Kidney (tissue), 14 donors: ENCODE results near the gene LONP2. TPM values are rescaled to one million over a fixed set of nuclear protein-coding genes. Genes with fewer than 3 reads are reported as not detected.

ENCODE experiments used
- DNase-seq, 5 donors: peaks; one replicate each; pipeline ENCODE4 v3.0.0-alpha.2; 2013 to 2020
- FAIRE-seq: peaks from 2 replicates; lab custom pipeline; 2012; peaks lifted over from hg19 to GRCh38; lab: Jason Lieb, UNC
- H3K27ac ChIP-seq, 2 donors: one replicate each; pipeline ENCODE4 v1.7.0; 2013; ENCODE audit warnings: low read depth in 2 of 2, low read length in 2 of 2, inconsistent platforms in 1 of 2
- H3K27me3 ChIP-seq: one replicate; pipeline ENCODE4 v1.7.1; 2013; ENCODE audit warnings: low read length, inconsistent platforms; ENCODE audit not compliant: control insufficient read depth, insufficient read depth
- H3K36me3 ChIP-seq, 3 donors: one replicate each; pipeline versions ENCODE4 v1.7.0 to v1.7.1; 2013; ENCODE audit warnings: low read length in 3 of 3, control low read depth in 1 of 3, inconsistent platforms in 1 of 3; ENCODE audit not compliant: insufficient read depth in 3 of 3, control insufficient read depth in 2 of 3
- H3K4me1 ChIP-seq, 3 donors: one replicate each; pipeline versions ENCODE4 v1.7.0 to v1.7.1; 2013; ENCODE audit warnings: low read length in 3 of 3, inconsistent platforms in 1 of 3, low read depth in 1 of 3; ENCODE audit not compliant: control insufficient read depth in 2 of 3, insufficient read depth in 2 of 3
- H3K4me3 ChIP-seq, 3 donors: one replicate each; pipeline versions ENCODE4 v1.7.0 to v1.8.1; 2013; ENCODE audit warnings: low read length in 3 of 3, control low read depth in 1 of 3, inconsistent platforms in 1 of 3
- H3K9ac ChIP-seq, 3 donors: one replicate each; pipeline versions ENCODE4 v1.7.0 to v1.7.1; 2013; ENCODE audit warnings: low read length in 3 of 3, control low read depth in 1 of 3, inconsistent platforms in 1 of 3
- H3K9me3 ChIP-seq, 3 donors: one replicate each; pipeline versions ENCODE4 v1.7.0 to v1.7.1; 2013; ENCODE audit warnings: low read length in 3 of 3, control low read depth in 1 of 3, inconsistent platforms in 1 of 3; ENCODE audit not compliant: control insufficient read depth in 2 of 3, insufficient read depth in 1 of 3
- CTCF ChIP-seq: IDR thresholded peaks from 3 replicates; pipeline ENCODE4 v1.5.1; 2012; ENCODE audit warnings: mild to moderate bottlenecking, moderate library complexity, borderline replicate concordance; ENCODE audit not compliant: insufficient read depth; ENCODE audit errors: extremely low read depth
- intact Hi-C: fragments of 100-400 bp; cut with DNase I; formaldehyde crosslinking; loops from one replicate; pipeline ENCODE4 v1.11.1; 2022
- polyA plus RNA-seq: library from polyadenylated mRNA; stranded (reverse); fragments of 350-450 nt; fragmentation: Illumina TruSeq; extraction: RNeasy Lipid Tissue Mini Kit (QIAGEN cat#74804); gene quantifications from one replicate; pipeline ENCODE4 v1.2.3, GENCODE V29; 2014; ENCODE audit warnings: low read depth, low replicate concordance; ENCODE audit not compliant: insufficient read depth
- total RNA-seq: library from RNA; stranded (reverse); fragmentation: NEBNext Ultra II Directional; extraction: Animal tissue kit (Norgen Biotek cat#: 25700); gene quantifications from one replicate; pipeline ENCODE4 v1.2.1, GENCODE V29; 2021
- donor health status: control.
- donor health status: control.
- donor health status: control.
- donor health status: control.
- donor health status: control.
- donor health status: DM: yes; HTN: yes; CAD: no.
- donor health status: Normal renal cell carcinoma (clear cell type).

Gene LONP2
- total and polyA plus RNA-seq, 2 donors from 2014 or later: 24.8 to 77.1 TPM

DNA sequence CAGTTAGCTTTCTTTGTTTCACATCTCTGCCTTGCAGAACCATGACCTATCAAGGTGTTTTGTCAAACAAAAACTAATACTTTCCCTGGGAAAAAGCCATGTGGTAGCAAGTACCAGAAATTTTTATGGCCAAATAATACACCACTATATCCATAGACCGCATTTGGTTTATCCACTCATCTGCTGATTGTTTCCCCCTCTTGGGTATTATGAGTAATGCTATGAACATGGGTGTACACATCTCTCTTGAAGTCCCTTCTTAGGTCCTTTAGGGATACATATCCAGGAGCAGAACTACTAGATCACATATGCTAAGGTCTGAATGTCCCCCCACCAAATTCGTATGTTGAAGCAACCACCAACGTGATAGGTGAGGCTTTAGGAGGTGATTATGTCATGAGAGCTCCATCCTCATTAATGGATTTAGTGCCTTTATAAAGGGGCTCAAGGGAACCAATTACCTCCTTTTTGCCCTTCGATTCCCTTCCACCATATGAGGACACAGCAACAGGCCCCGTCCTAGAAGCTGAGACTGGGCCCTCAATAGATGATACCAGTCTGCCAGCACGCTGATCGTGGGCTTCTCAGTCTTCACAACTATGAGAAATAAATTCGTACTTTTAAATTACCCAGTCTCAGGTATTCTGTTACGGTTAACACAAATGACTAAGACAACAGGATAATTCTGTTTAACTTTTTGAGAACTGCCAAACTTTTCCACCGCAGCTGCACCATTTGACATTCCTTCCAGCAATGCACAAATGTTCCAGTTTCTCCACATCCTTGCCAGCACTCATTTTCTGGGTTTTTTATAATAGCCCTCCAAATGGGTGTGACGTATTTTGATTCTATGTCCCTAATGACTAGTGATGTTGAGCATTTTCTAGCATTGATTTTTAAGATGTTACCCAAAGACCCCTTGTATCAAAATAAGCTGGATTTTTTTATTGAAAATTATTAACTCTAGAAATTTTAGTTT, 111.1 kb downstream of the LONP2 start:
- intact Hi-C loops: loop anchor here (10.0 kb wide), 1 partner anchor 270 kb away; no protein-coding TSS in a partner anchor
- TF ChIP-seq CTCF: no peak
- FAIRE-seq: no peak
- Histone ChIP-seq H3K4me3 (no peak overlapping the region), H3K4me1 (peaks cover 0 to 6% (median 2%) of the 10 kb centered on the region in 3 donors), H3K27me3 (no peaks in the 10 kb centered on the region), H3K9me3 (no peaks in the 10 kb centered on the region), H3K27ac (no peak overlapping the region), H3K9ac (no peak overlapping the region), H3K36me3 (peaks cover 4 to 26% (median 5%) of the 10 kb centered on the region in 3 donors)
- DNase-seq: no peak

DNA sequence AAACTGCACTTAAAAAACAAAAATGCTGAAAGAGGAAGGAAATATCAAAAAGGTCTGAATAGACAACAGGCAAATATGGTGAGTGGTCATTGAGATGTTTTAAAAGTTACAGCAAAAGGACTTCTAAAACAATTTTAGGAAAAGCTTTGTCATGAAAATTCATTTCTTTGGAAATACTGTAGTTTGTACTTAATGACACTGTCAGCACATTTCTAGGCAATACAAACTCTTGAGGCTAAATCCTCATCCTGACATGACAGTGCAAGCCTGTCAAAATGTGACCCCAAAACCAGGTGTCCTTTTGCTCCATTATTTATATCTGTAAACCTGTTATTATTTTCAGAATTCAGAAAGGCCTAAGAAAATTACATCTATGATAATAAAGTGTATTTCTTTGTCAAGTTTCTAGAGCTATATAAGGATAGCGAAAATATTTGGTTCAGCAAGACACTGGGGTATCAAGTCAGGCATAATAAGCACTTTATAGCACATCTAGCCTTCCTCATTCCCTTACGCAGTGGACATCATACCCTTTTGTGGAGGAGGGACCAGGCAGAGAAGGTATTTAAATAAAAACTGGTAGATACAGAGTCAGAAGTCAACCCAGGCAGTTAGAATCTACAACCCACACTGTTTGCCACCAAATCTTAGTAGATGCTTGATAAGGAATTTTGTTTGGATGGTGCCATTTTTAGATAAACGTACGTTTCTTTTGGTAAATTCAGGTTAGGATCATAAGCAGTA, 112.7 kb downstream of the LONP2 start:
- no peak overlapping the region for H3K9ac ChIP-seq
- H3K27me3 ChIP-seq: no peaks in the 10 kb centered on the region
- no peaks in the 10 kb centered on the region for H3K9me3 ChIP-seq
- H3K4me3 ChIP-seq: no peak overlapping the region
- H3K27ac ChIP-seq: no peak overlapping the region
- intact Hi-C loops: loop anchor here (10.0 kb wide), 1 partner anchor 268 kb away; no protein-coding TSS in a partner anchor
- no peak for DNase-seq
- FAIRE-seq: no peak
- peaks cover 4 to 16% (median 7%) of the 10 kb centered on the region in 3 donors for H3K36me3 ChIP-seq
- TF ChIP-seq CTCF: no peak
- peaks cover 0 to 6% (median 2%) of the 10 kb centered on the region in 3 donors for H3K4me1 ChIP-seq

- DNase-seq (no peak), FAIRE-seq (no peak)
- intact Hi-C loops: loop anchor here (10.0 kb wide), 1 partner anchor 266 kb away; no protein-coding TSS in a partner anchor
- no peak overlapping the region for H3K27ac ChIP-seq
- H3K4me1 ChIP-seq: peaks cover 0 to 6% (median 2%) of the 10 kb centered on the region in 3 donors
- no peaks in the 10 kb centered on the region for H3K27me3 ChIP-seq
- no peaks in the 10 kb centered on the region for H3K9me3 ChIP-seq
- H3K36me3 ChIP-seq: peaks cover 0 to 6% (median 6%) of the 10 kb centered on the region in 3 donors
- TF ChIP-seq CTCF: no peak
- H3K4me3 ChIP-seq: no peak overlapping the region
- H3K9ac ChIP-seq: no peak overlapping the region
Measured at GRCh38 chr16:48358419-48358818, 114.3 kb downstream of the LONP2 start.
